ENCODE results near the gene PLXNA2. TPM values are rescaled to one million over a fixed set of nuclear protein-coding genes. Genes with fewer than 3 reads are reported as not detected.

Gene PLXNA2
- total RNA-seq, 2 donors from 2014 or later: 7.3 to 8.9 TPM

DNA sequence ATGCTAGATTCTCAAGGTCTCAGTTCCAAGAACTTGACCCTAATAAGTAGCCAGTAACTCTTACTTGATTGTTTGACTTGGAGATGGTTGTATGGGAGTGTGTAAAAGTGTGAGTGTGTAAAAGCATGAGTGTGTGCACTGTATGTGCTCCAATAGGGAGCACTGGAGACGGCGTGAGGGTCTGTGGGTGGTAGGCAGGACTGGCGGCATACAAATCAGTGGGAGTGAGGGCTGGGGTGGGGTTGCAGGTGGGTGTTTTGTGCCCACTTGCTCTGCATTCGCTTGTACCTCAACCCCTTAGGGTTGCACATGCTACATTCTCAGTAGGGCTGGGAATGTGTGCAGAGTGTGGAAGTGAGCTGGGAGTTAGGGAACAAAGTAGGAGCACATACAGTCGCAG lies 253.7 kb downstream of the PLXNA2 start:
- Histone ChIP-seq H3K27me3 (replicated peaks; ENCODE audit: insufficient read depth) (no peaks in the 10 kb centered on the region), H3K36me3 (no peaks in the 10 kb centered on the region), H3K27ac (no peak overlapping the region), H3K4me1 (replicated peaks) (no peaks in the 10 kb centered on the region), H3K4me3 (no peak overlapping the region), H3K9me3 (no peaks in the 10 kb centered on the region)
- intact Hi-C loops (cut with DNase I): no loop called here
- no peak for DNase-seq (ENCODE audit: low spot score)
- WGBS: 95% methylated on average over 5 of the region's 5 CpGs
- TF ChIP-seq POLR2A (IDR thresholded peaks at IDR 0.05): no peak
- TF ChIP-seq, protein P1, sequence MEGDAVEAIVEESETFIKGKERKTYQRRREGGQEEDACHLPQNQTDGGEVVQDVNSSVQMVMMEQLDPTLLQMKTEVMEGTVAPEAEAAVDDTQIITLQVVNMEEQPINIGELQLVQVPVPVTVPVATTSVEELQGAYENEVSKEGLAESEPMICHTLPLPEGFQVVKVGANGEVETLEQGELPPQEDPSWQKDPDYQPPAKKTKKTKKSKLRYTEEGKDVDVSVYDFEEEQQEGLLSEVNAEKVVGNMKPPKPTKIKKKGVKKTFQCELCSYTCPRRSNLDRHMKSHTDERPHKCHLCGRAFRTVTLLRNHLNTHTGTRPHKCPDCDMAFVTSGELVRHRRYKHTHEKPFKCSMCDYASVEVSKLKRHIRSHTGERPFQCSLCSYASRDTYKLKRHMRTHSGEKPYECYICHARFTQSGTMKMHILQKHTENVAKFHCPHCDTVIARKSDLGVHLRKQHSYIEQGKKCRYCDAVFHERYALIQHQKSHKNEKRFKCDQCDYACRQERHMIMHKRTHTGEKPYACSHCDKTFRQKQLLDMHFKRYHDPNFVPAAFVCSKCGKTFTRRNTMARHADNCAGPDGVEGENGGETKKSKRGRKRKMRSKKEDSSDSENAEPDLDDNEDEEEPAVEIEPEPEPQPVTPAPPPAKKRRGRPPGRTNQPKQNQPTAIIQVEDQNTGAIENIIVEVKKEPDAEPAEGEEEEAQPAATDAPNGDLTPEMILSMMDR (IDR thresholded peaks at IDR 0.05): no peak
- TF ChIP-seq POLR2AphosphoS5 (IDR thresholded peaks at IDR 0.05): no peak

GRCh38 chr1:207988326-207989165 lies 255.6 kb downstream of the PLXNA2 start:
- 90% methylated on average over 10 of the region's 10 CpGs for WGBS
- Histone ChIP-seq H3K36me3 (no peaks in the 10 kb centered on the region), H3K4me1 (replicated peaks) (no peaks in the 10 kb centered on the region), H3K4me3 (no peak overlapping the region), H3K9me3 (no peaks in the 10 kb centered on the region), H3K27ac (no peak overlapping the region), H3K27me3 (replicated peaks; ENCODE audit: insufficient read depth) (no peaks in the 10 kb centered on the region)
- intact Hi-C loops (cut with DNase I): no loop called here
- no peak for DNase-seq (ENCODE audit: low spot score)
- TF ChIP-seq, protein P1 (IDR thresholded peaks at IDR 0.05): no peak
- TF ChIP-seq POLR2A (IDR thresholded peaks at IDR 0.05) (no peak), POLR2AphosphoS5 (IDR thresholded peaks at IDR 0.05) (no peak)

DNA sequence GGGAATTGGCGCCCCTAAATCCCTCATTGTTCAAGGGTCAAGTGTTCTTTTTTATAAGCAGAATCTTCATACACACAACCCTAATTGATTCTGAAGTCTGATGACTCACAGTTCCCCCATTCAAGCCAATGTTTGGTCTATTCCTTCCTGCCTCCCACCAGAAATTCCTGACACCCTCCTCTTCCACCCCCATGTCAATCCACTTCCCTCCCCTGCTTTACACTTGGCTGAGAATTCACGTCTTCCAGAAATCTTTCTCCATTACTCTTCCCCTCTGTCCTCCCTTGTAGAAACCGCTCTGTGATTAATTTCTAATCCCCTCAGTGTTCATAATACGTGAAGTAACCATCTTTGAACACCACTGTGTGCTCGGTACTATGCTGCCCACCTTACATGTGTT lies 257.0 kb downstream of the PLXNA2 start:
- no peak for TF ChIP-seq POLR2AphosphoS5 (IDR thresholded peaks at IDR 0.05)
- no peak for TF ChIP-seq POLR2A (IDR thresholded peaks at IDR 0.05)
- TF ChIP-seq, protein P1 (IDR thresholded peaks at IDR 0.05): no peak
- no peaks in the 10 kb centered on the region for H3K9me3 ChIP-seq
- no peak for DNase-seq (ENCODE audit: low spot score)
- no peaks in the 10 kb centered on the region for H3K27me3 ChIP-seq (replicated peaks; ENCODE audit: insufficient read depth)
- H3K27ac ChIP-seq: no peak overlapping the region
- no peaks in the 10 kb centered on the region for H3K4me1 ChIP-seq (replicated peaks)
- WGBS: 76% methylated on average over 5 of the region's 5 CpGs
- no peak overlapping the region for H3K4me3 ChIP-seq
- intact Hi-C loops (cut with DNase I): no loop called here
- no peaks in the 10 kb centered on the region for H3K36me3 ChIP-seq

DNA sequence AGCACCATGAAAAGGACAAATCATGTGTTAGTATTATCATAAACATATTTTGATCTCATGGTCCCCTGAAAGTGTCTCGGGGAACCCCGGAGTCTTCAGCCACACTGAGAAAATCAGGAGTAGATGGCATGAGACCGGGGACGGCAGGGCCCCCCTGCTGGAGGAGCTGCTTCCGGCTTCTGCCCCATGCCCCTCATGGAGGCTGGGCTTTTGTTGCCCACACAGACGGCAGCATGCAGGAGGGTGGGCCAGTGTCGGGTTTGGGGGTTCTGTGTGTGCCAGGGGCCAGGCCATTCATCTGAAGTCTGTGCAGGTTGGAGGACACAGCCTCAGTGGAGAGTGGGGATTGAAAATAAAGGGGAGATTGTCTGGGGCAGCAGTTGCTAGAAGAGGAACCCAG lies 258.2 kb downstream of the PLXNA2 start:
- Histone ChIP-seq H3K4me1 (replicated peaks) (no peaks in the 10 kb centered on the region), H3K36me3 (no peaks in the 10 kb centered on the region), H3K4me3 (no peak overlapping the region), H3K9me3 (no peaks in the 10 kb centered on the region), H3K27me3 (replicated peaks; ENCODE audit: insufficient read depth) (no peaks in the 10 kb centered on the region), H3K27ac (no peak overlapping the region)
- WGBS: 93% methylated on average over 7 of the region's 7 CpGs
- DNase-seq (ENCODE audit: low spot score): no peak
- no peak for TF ChIP-seq POLR2AphosphoS5 (IDR thresholded peaks at IDR 0.05)
- TF ChIP-seq, protein P1 (IDR thresholded peaks at IDR 0.05): no peak
- no peak for TF ChIP-seq POLR2A (IDR thresholded peaks at IDR 0.05)
- intact Hi-C loops (cut with DNase I): no loop called here
